GM12878 (cell line): ENCODE data around the gene ZNF282. TPM values are rescaled to one million over a fixed set of nuclear protein-coding genes. Genes with fewer than 3 reads are reported as not detected.

Source experiments
- ATAC-seq: fragments of 200-7000 bp; cut with Tn5 transposase; 3 replicates; pipeline ENCODE4 v1.9.1; 2020; ENCODE audit warnings: mild to moderate bottlenecking, moderate library complexity
- BruUV-seq: library from RNA; stranded (reverse); fragments of 400-500 nt; replicated peaks from 2 replicates; lab custom pipeline; 2021; lab: Mats Ljungman, UMichigan
- CTCF ChIA-PET: fragments of 300-600 bp; sonication (Branson Sonifier 250); formaldehyde crosslinking; extraction: SDS; loops from one replicate; lab custom pipeline; 2021; ENCODE audit warnings: inconsistent platforms; lab: Yijun Ruan, JAX
- POLR2A ChIA-PET: fragments of 350-600 bp; formaldehyde crosslinking; extraction: SDS; loops from one replicate; lab custom pipeline; 2021; ENCODE audit warnings: inconsistent platforms; lab: Charles Lee
- RAD21 ChIA-PET: fragments of 300-600 bp; sonication (Branson Sonifier 250); formaldehyde crosslinking; loops from one replicate; lab custom pipeline; 2023; ENCODE audit warnings: antibody characterized with exemption; ENCODE audit not compliant: unreplicated experiment; lab: Charles Lee
- SMC1A ChIA-PET: fragments of 300-600 bp; sonication (Branson Sonifier 250); formaldehyde crosslinking; loops from one replicate; lab custom pipeline; 2023; ENCODE audit not compliant: unreplicated experiment, uncharacterized antibody; lab: Charles Lee
- DNase-seq: peaks from one replicate; pipeline ENCODE4 v3.0.0-alpha.2; 2011; ENCODE audit warnings: low read depth, low spot score
- FAIRE-seq: peaks from 3 replicates; lab custom pipeline; 2011; peaks lifted over from hg19 to GRCh38; lab: Jason Lieb, UNC
- H2AFZ ChIP-seq: 2 replicates; pipeline ENCODE4 v1.6.0; 2011; ENCODE audit warnings: low read depth, low read length, control low read depth; ENCODE audit not compliant: control insufficient read depth
- H3K27ac ChIP-seq: 2 replicates; pipeline ENCODE4 v1.5.1; 2011; ENCODE audit warnings: control low read depth; ENCODE audit not compliant: control insufficient read depth, insufficient read depth
- H3K27me3 ChIP-seq, 2 experiments: replicated peaks in 1 of 2; 2 replicates each; pipeline versions ENCODE4 v1.6.0 to v1.6.1; 2011; ENCODE audit warnings: low read length in 1 of 2; ENCODE audit not compliant: control insufficient read depth in 2 of 2, insufficient read depth in 2 of 2
- H3K36me3 ChIP-seq, 2 experiments: 2 replicates each; pipeline ENCODE4 v1.5.1; 2011; ENCODE audit warnings: low read length in 1 of 2; ENCODE audit not compliant: control insufficient read depth in 2 of 2, insufficient read depth in 2 of 2
- H3K4me1 ChIP-seq: 2 replicates; pipeline ENCODE4 v1.6.1; 2011; ENCODE audit warnings: mild to moderate bottlenecking, low read length, moderate library complexity, mixed read lengths; ENCODE audit not compliant: control insufficient read depth, insufficient read depth
- H3K4me2 ChIP-seq: 2 replicates; pipeline ENCODE4 v1.6.0; 2011; ENCODE audit warnings: control low read depth; ENCODE audit not compliant: control insufficient read depth, insufficient read depth
- H3K4me3 ChIP-seq: fragments of 200-600 bp; sonication (generic); 2 replicates; pipeline ENCODE4 v1.5.1; 2016
- H3K79me2 ChIP-seq: 2 replicates; pipeline ENCODE4 v1.6.0; 2011; ENCODE audit warnings: low read length; ENCODE audit not compliant: control insufficient read depth, insufficient read depth
- H3K9ac ChIP-seq: 2 replicates; pipeline ENCODE4 v1.8.0; 2011; ENCODE audit warnings: low read length, control low read depth, mixed read lengths; ENCODE audit not compliant: control insufficient read depth, insufficient read depth
- H3K9me3 ChIP-seq: replicated peaks from 3 replicates; pipeline ENCODE4 v1.5.1; 2011; ENCODE audit warnings: mild to moderate bottlenecking, low read length; ENCODE audit not compliant: control insufficient read depth, insufficient read depth
- H4K20me1 ChIP-seq: 2 replicates; pipeline ENCODE4 v1.6.0; 2011; ENCODE audit not compliant: control insufficient read depth, insufficient read depth
- CBX5 ChIP-seq: sonication (generic); IDR thresholded peaks from 2 replicates; pipeline ENCODE4 v1.6.1; 2016; ENCODE audit warnings: low read depth, moderate library complexity, mild to moderate bottlenecking, inconsistent platforms
- FOS ChIP-seq: IDR thresholded peaks from 3 replicates; pipeline ENCODE4 v1.6.1; 2011; ENCODE audit warnings: borderline replicate concordance; ENCODE audit not compliant: insufficient read length; ENCODE audit errors: extremely low read depth
- KDM1A ChIP-seq: fragments of 200-600 bp; sonication (generic); IDR thresholded peaks from 2 replicates; pipeline ENCODE4 v1.6.1; 2016; ENCODE audit warnings: borderline replicate concordance
- KLF5 ChIP-seq: fragments of 450-650 bp; IDR thresholded peaks from 2 replicates; pipeline ENCODE4 v1.6.1; 2014; ENCODE audit warnings: mild to moderate bottlenecking; ENCODE audit not compliant: partially characterized antibody
- RUNX3 ChIP-seq: IDR thresholded peaks from 2 replicates; pipeline ENCODE4 v1.6.1; 2012; ENCODE audit warnings: low read length, inconsistent platforms
- WGBS: methylation state at CpG from one replicate; pipeline ENCODE4 v1.1.6; 2016; ENCODE audit warnings: low lambda C conversion rate; ENCODE audit not compliant: insufficient replicate concordance, insufficient coverage; ENCODE audit errors: missing lambda C conversion rate; 5-methylcytosine and 5-hydroxymethylcytosine counted together
- in situ Hi-C: fragments of 300-500 bp; cut with MboI; formaldehyde crosslinking; loops from 9 replicates; pipeline ENCODE4 v1.14.3; 2018; ENCODE audit warnings: mixed read lengths
- intact Hi-C: fragments of 100-400 bp; cut with micrococcal nuclease; formaldehyde crosslinking; loops from one replicate; pipeline ENCODE4 v1.14.2; 2022; ENCODE audit not compliant: unreplicated experiment
- polyA plus RNA-seq, 11 experiments: library from polyadenylated mRNA; depleted of rRNA in 4 of 11; unstranded in 6 of 11; stranded (reverse) in 5 of 11; fragments of >200 nt; fragmentation: Nextera tagmentation in 4 of 11; fragmentation: Illumina TruSeq in 1 of 11; extraction: Ambion mirVana in 4 of 11; extraction: Trizol in 1 of 11; gene quantifications; 1 replicate in 1 of 11; 2 replicates in 10 of 11; pipeline versions ENCODE4 v1.2.1 to v1.2.3, GENCODE V29; 2011 to 2016; ENCODE audit warnings: inconsistent platforms in 2 of 11, missing spikeins in 2 of 11, low read depth in 1 of 11
- total RNA-seq, 4 experiments: library from RNA; depleted of rRNA in 3 of 4; stranded (reverse); fragments of >200 nt in 3 of 4; fragmentation: Illumina TruSeq in 1 of 4; extraction: Trizol in 1 of 4; gene quantifications; 2 replicates each; pipeline versions ENCODE4 v1.2.1 to v1.2.3, GENCODE V29; 2013 to 2021

The ZNF282 gene
- total and polyA plus RNA-seq, 10 of the 15 experiments (the other 5 are each of a cell fraction or from before 2014, with no cell fraction given) = 0.35 to 28.4 (median 8.1) TPM

DNA sequence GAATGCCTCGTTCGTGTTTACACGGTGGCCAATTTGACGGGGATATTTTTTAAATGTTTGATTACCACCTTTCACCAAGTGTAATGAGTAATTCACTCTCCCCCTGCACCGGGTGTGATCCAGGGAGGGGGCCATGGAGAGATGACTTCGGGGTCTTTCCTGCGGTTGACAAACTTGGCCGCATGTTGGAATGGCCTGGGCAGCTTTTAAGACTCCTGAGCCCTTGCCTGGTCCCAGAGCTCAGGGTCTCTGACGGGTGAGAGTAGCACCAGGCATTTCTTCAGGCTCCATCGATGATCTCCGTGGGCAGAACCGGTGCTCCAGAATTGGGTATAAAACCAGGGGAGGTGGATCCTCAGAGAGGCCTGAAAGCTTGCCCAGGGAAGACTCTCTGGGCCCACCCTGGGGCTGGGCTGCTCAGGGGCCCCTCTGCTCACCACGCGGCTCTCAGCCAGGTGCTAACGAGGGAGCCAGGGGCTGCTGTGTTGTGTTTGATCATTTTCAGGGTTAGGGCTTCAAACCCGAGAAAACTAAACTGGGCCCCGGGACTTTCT is 882 bp downstream of the ZNF282 start:
- 0% methylated on average over 17 of the region's 17 CpGs for WGBS
- POLR2A ChIA-PET = interaction anchor here (0.6 to 4.3 kb wide), 3 partner anchors 49 to 69 kb away, joined by 3 to 20 read pairs (median 3); partner anchors contain the start of gene ZNF398
- Histone ChIP-seq H3K4me2 (peak overlapping the region; percentile 64), H2AFZ (peak overlapping the region; percentile 39), H3K27ac (peak overlapping the region; percentile 82), H3K36me3 (peaks cover 7 to 12% of the 10 kb centered on the region in 2 experiments), H3K4me1 (0 out of 2 replicates have a peak, but pooled peaks cover 3% of the 10 kb centered on the region), H3K27me3 (no peaks in the 10 kb centered on the region), H3K9ac (peak overlapping the region; percentile 93), H4K20me1 (no peaks in the 10 kb centered on the region), H3K79me2 (peaks cover 34% of the 10 kb centered on the region), H3K9me3 (no peaks in the 10 kb centered on the region), H3K4me3 (peak overlapping the region; percentile 88)
- ATAC-seq (peak; percentile 37), DNase-seq (no peak), FAIRE-seq (no peak)
- CTCF ChIA-PET = interaction anchor here (0.6 to 2.7 kb wide), 7 partner anchors 8 to 131 kb away, joined by 3 to 11 read pairs (median 6); partner anchors contain the start of gene ZNF398
- TF ChIP-seq KLF5 (no peak), RUNX3 (peak; percentile 38), FOS (no peak)
- no TSS peak for BruUV-seq
- RAD21 ChIA-PET = interaction anchor here (1.7 to 2.1 kb wide), 5 partner anchors 50 to 229 kb away, joined by 4 to 15 read pairs (median 5); partner anchors contain the start of genes ZNF398, ZNF425 and ZNF783
- in situ Hi-C loops = no loop called here
- SMC1A ChIA-PET = interaction anchor here (0.8 to 1.6 kb wide), 4 partner anchors 15 to 89 kb away, joined by 3 to 4 read pairs (median 4); no protein-coding TSS in a partner anchor
- intact Hi-C loops = loop anchor here (5.0 kb wide), 1 partner anchor 41 kb away; the partner anchor contains the start of gene ZNF212

GRCh38 chr7:149196705-149197171 is 1.4 kb downstream of the ZNF282 start:
- no peak for TF ChIP-seq CBX5
- TF ChIP-seq KDM1A = no peak
- FAIRE-seq (no peak), ATAC-seq (peak; percentile 50), DNase-seq (no peak)
- H3K79me2 ChIP-seq = peaks cover 34% of the 10 kb centered on the region
- BruUV-seq = no TSS peak
- H3K4me1 ChIP-seq = 0 out of 2 replicates have a peak, but pooled peaks cover 3% of the 10 kb centered on the region
- H3K27me3 ChIP-seq = no peaks in the 10 kb centered on the region
- H3K9ac ChIP-seq = peak overlapping the region; percentile 93
- ChIA-PET POLR2A (interaction anchor here (0.6 to 4.3 kb wide), 2 partner anchors 50 to 69 kb away, joined by 3 to 20 read pairs; partner anchors contain the start of gene ZNF398), RAD21 (interaction anchor here (1.7 to 2.0 kb wide), 3 partner anchors 65 to 88 kb away, joined by 4 to 7 read pairs (median 5); partner anchors contain the start of genes ZNF425 and ZNF783), CTCF (interaction anchor here (0.8 to 2.7 kb wide), 6 partner anchors 9 to 131 kb away, joined by 3 to 11 read pairs (median 4); partner anchors contain the start of gene ZNF398), SMC1A (interaction anchor here (0.8 to 1.2 kb wide), 3 partner anchors 15 to 35 kb away, joined by 3 to 4 read pairs (median 3); no protein-coding TSS in a partner anchor)
- H4K20me1 ChIP-seq = no peaks in the 10 kb centered on the region
- intact Hi-C loops = loop anchor here (5.0 kb wide), 1 partner anchor 41 kb away; the partner anchor contains the start of gene ZNF212
- H3K9me3 ChIP-seq = no peaks in the 10 kb centered on the region
- H3K4me2 ChIP-seq = peak overlapping the region; percentile 64
- peak overlapping the region; percentile 82 for H3K27ac ChIP-seq
- peaks cover 7 to 13% of the 10 kb centered on the region in 2 experiments for H3K36me3 ChIP-seq
- H3K4me3 ChIP-seq = peak overlapping the region; percentile 88
- WGBS = 2% methylated on average over 7 of the region's 7 CpGs
- H2AFZ ChIP-seq = no peak overlapping the region
- in situ Hi-C loops = no loop called here
